Small intestine (tissue), 7 donors: Measurements from ENCODE around the gene CAMK1D. TPM values are rescaled to one million over a fixed set of nuclear protein-coding genes. Genes with fewer than 3 reads are reported as not detected.

Source experiments
- DNase-seq, 2 donors: peaks; one replicate each; pipeline versions ENCODE4 v3.0.0 to v3.0.0-alpha.2; 2013
- FAIRE-seq: peaks from 2 replicates; lab custom pipeline; 2012; peaks lifted over from hg19 to GRCh38; lab: Jason Lieb, UNC
- H3K27ac ChIP-seq, 3 donors: one replicate each; pipeline ENCODE4 v1.5.1; 2013; ENCODE audit warnings: low read length in 2 of 3, mild to moderate bottlenecking in 2 of 3, control low read depth in 1 of 3, inconsistent platforms in 1 of 3, low read depth in 1 of 3, moderate library complexity in 1 of 3
- H3K27me3 ChIP-seq, 3 donors: one replicate each; pipeline ENCODE4 v1.6.1; 2013; ENCODE audit warnings: low read length in 3 of 3, inconsistent platforms in 1 of 3; ENCODE audit not compliant: control insufficient read depth in 3 of 3, insufficient read depth in 3 of 3
- H3K36me3 ChIP-seq, 3 donors: one replicate each; pipeline ENCODE4 v1.6.1; 2013; ENCODE audit warnings: low read length in 3 of 3, inconsistent platforms in 1 of 3, low read depth in 1 of 3, mild to moderate bottlenecking in 1 of 3, moderate library complexity in 1 of 3; ENCODE audit not compliant: control insufficient read depth in 3 of 3, insufficient read depth in 2 of 3
- H3K4me1 ChIP-seq, 3 donors: one replicate each; pipeline ENCODE4 v1.6.1; 2013; ENCODE audit warnings: low read length in 2 of 3, inconsistent platforms in 1 of 3, low read depth in 1 of 3, mild to moderate bottlenecking in 1 of 3, moderate library complexity in 1 of 3; ENCODE audit not compliant: control insufficient read depth in 3 of 3, insufficient read depth in 2 of 3
- H3K4me3 ChIP-seq, 3 donors: one replicate each; pipeline ENCODE4 v1.5.1; 2013; ENCODE audit warnings: low read length in 3 of 3, control low read depth in 1 of 3, inconsistent platforms in 1 of 3, low read depth in 1 of 3, mild to moderate bottlenecking in 1 of 3, moderate library complexity in 1 of 3
- H3K9me3 ChIP-seq, 2 donors: one replicate each; pipeline ENCODE4 v1.6.1; 2013; ENCODE audit warnings: low read depth in 1 of 2, low read length in 1 of 2; ENCODE audit not compliant: control insufficient read depth in 2 of 2, insufficient read depth in 1 of 2
- WGBS, 3 donors: extraction: QIAGEN DNeasy Blood & Tissue Kit; methylation state at CpG; one replicate each; pipeline ENCODE4 v1.1.7; 2013; 5-methylcytosine and 5-hydroxymethylcytosine counted together
- polyA plus RNA-seq, 4 donors: library from polyadenylated mRNA; stranded (reverse) in 3 of 4; unstranded in 1 of 4; fragments of 200-250 nt in 3 of 4; fragments of 120-200 nt in 1 of 4; gene quantifications; one replicate each; pipeline versions ENCODE4 v1.2.1 to v1.2.3, GENCODE V29; 2013
- donor health status: healthy with polysubstance abuse.
- donor health status: control.
- donor health status: control.
- donor health status: Bipolar disorder and iron deficiency.
- donor health status: healthy.

Gene CAMK1D
- polyA plus RNA-seq, 4 donors, result 0.45 to 9.7 (median 3.8) TPM

- peak in 1 of 2 donors; percentile 11 for DNase-seq
- Histone ChIP-seq H3K4me1 (peaks cover 0 to 9% (median 0%) of the 10 kb centered on the region in 3 donors), H3K4me3 (no peak overlapping the region), H3K9me3 (peaks cover 0 to 10% of the 10 kb centered on the region in 2 donors), H3K27me3 (no peaks in the 10 kb centered on the region), H3K27ac (no peak overlapping the region), H3K36me3 (no peaks in the 10 kb centered on the region)
- WGBS, 3 donors, result 68 to 85% (median 82%) methylated on average over 4 of the region's 4 CpGs
- no peak for FAIRE-seq
Observed at GRCh38 chr10:12587451-12587888, 238.1 kb downstream of the CAMK1D start.

DNA sequence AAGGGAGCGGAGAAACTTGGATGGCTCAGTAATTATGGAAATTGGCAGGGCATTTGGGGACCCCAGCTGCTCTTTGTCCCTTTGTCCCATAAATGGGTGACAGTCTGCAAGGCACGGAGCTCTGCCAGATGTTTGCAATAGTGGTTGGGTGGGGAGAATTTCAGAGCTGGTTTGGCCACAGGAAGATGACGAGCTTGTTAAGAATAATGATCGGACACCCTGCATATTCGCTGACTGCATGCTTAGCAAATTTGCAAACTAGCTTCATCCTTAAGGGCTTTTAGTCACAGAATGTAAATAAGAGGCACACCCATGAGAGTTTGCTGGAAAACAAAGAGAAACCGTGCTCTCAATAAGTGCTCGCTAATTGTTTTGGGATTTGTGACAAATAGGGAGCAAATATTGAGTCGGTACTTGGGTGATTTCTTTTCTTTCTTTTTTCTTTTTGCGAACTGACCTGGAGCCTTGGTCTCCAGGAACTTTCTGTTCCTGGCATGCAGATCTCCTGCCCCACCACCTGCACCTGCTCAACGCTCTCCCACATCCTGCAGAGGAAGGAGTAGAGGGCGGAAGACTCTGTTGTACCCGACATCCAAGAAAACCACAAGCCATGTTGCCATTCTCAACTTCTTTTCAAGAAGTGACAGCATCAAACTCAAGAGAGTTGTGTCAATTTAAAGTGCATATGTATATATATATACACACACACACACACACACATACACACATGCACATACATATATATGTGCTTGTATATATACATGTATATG, 238.9 kb downstream of the CAMK1D start:
- H3K36me3 ChIP-seq, result no peaks in the 10 kb centered on the region
- DNase-seq (peak in 1 of 2 donors; percentile 25), FAIRE-seq (no peak)
- WGBS, 3 donors, result 48 to 68% (median 59%) methylated on average over 12 of the region's 12 CpGs
- no peak overlapping the region for H3K4me3 ChIP-seq
- H3K9me3 ChIP-seq, result peaks cover 0 to 10% of the 10 kb centered on the region in 2 donors
- H3K4me1 ChIP-seq, result peaks cover 0 to 9% (median 0%) of the 10 kb centered on the region in 3 donors
- peak overlapping the region in 1 of 3 donors; percentile 17 for H3K27ac ChIP-seq
- H3K27me3 ChIP-seq, result no peaks in the 10 kb centered on the region

DNA sequence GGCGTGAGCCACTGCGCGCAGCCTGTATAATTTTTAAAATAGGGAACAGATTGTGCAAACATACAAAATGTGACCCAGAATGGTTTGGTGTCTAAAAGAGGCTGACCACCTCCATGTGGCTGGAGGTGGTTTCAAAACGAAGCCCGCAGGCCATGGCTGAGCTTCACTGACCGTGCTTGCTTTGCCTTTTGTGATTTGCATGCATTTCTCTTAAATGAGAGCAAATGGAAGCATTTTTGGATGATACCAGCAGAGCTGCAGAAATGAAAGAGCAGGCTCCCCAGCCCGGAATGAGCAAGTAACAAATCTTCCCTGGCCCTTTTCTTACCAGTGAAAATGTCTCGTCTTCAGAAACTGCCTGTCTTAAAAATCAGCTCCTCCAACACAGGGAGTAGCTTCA, 239.9 kb downstream of the CAMK1D start:
- Histone ChIP-seq H3K27me3 (no peaks in the 10 kb centered on the region), H3K27ac (peak overlapping the region in 1 of 3 donors; percentile 19), H3K36me3 (no peaks in the 10 kb centered on the region), H3K9me3 (peaks cover 0 to 10% of the 10 kb centered on the region in 2 donors), H3K4me3 (no peak overlapping the region), H3K4me1 (peaks cover 0 to 9% (median 0%) of the 10 kb centered on the region in 3 donors)
- FAIRE-seq (no peak), DNase-seq (no peak)
- WGBS, 3 donors, result 81 to 94% (median 85%) methylated on average over 8 of the region's 8 CpGs

DNA sequence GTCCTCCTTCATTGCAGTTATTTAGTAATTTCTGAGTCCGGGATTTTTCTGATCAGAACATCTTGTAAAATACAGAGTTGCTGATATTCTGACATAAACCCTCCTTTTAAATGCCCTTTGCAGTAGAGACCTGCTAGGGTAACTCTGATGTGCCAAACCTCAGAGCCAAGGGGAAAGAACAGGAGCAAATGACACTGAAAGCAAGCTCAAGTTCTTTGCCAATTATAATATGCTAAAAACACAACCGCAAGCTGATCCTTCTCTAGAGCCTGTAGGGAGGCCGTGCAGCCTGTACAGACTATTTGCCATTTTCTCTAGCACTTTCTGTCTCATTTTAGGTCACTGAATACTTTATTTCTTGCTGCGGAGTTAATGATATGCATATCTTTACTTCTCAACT, 240.4 kb downstream of the CAMK1D start:
- Histone ChIP-seq H3K9me3 (peaks cover 0 to 10% of the 10 kb centered on the region in 2 donors), H3K4me3 (no peak overlapping the region), H3K27me3 (no peaks in the 10 kb centered on the region), H3K27ac (no peak overlapping the region), H3K36me3 (no peaks in the 10 kb centered on the region), H3K4me1 (peaks cover 0 to 9% (median 0%) of the 10 kb centered on the region in 3 donors)
- no peak for FAIRE-seq
- WGBS, 3 donors, result 84 to 95% (median 91%) methylated on average over 4 of the region's 4 CpGs
- DNase-seq, result no peak

DNA sequence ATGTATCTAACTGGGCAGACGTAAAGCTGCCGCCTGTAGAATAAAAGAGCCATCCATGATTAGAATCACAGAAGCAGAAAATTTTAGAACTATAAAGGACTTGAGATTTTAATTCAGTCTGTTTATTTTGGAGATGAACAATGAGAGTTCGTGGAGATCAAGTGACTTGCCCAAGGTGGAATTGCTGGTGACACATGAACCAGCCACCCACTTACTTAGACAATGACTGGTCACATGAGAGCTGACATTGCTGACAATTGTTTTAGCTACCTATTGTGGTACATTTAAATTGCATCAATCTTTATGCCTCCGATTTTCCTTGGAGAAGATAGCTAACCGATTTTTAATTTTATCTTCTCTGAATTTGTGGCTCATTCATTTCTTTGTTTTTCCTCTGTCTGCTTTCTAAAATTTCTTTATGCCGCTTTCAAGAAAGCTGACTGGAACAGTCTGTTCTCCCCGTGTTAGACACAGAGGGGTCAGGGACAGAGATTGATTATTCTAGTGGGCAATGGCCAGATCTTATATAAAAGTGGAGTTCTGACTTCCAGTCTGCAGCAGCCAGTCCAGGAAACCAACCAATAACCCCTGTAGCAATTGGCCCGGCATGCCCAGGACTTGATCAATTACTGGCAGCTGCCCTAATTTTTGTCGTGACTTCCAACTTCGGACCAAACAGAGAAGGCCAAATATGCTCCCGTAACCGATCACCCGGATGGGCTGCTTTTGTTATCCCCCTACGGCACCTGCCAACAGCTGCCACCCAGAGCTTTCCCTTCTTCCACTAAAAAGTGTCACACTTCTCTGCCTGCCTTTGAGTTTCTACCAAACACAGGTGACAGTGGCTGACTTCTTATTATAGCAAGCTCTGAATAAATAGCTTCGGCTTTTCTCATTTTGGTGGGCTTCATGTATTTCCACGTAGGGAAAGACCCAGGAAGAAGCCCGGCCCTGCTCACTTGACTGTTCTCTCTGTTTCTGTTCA, 241.6 kb downstream of the CAMK1D start:
- peaks cover 0 to 9% (median 0%) of the 10 kb centered on the region in 3 donors for H3K4me1 ChIP-seq
- no peak for DNase-seq
- H3K9me3 ChIP-seq, result peaks cover 0 to 7% of the 10 kb centered on the region in 2 donors
- WGBS, 3 donors, result 89 to 90% (median 90%) methylated on average over 17 of the region's 17 CpGs
- no peak overlapping the region for H3K27ac ChIP-seq
- no peak overlapping the region for H3K4me3 ChIP-seq
- H3K27me3 ChIP-seq, result no peaks in the 10 kb centered on the region
- no peak for FAIRE-seq
- H3K36me3 ChIP-seq, result no peaks in the 10 kb centered on the region

- 77 to 83% (median 78%) methylated on average over 5 of the region's 5 CpGs for WGBS, 3 donors
- no peak for FAIRE-seq
Observed at GRCh38 chr10:12592967-12593366, 243.6 kb downstream of the CAMK1D start.

DNA sequence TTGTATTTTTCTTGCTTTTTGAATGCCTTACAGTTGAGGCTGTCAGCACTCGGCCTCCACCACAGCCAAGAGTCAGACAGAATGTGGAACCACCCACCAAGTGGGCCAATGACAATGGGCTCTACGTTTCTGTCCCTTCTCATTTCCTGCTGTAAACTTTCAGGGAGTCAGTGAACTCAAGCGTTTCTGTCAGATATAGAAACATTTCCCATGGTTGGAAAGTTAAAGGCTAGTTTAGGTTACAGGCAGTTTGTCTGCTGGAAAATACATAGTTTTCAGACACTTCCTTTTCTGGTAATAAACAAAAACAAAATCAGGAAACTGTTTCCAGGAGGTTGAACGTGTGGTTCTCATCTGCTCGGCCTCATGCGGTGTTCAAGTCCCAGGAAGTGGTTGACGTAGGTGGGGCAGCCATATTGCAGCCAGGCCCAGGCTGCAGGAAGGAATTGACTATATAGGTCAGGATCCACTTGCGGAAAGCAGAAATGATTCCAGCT, 245.1 kb downstream of the CAMK1D start:
- no peaks in the 10 kb centered on the region for H3K36me3 ChIP-seq
- peaks cover 0 to 12% of the 10 kb centered on the region in 2 donors for H3K9me3 ChIP-seq
- peak overlapping the region in 2 of 3 donors; percentile 44 to 80 for H3K27ac ChIP-seq
- WGBS, 3 donors, result 49 to 87% (median 67%) methylated on average over 8 of the region's 8 CpGs
- H3K4me1 ChIP-seq, result no peaks in the 10 kb centered on the region
- H3K27me3 ChIP-seq, result no peaks in the 10 kb centered on the region
- H3K4me3 ChIP-seq, result no peak overlapping the region
- DNase-seq (peak; percentile 16 to 31), FAIRE-seq (no peak)

More at GRCh38 chr10:12592967-12593366, 243.6 kb downstream of the CAMK1D start:
- Histone ChIP-seq H3K27ac (no peak overlapping the region), H3K4me3 (no peak overlapping the region), H3K4me1 (peaks cover 0 to 6% (median 0%) of the 10 kb centered on the region in 3 donors), H3K36me3 (no peaks in the 10 kb centered on the region), H3K27me3 (no peaks in the 10 kb centered on the region), H3K9me3 (peaks cover 0 to 12% of the 10 kb centered on the region in 2 donors)
- no peak for DNase-seq
